Measurements from ENCODE around the gene SLC2A4.

SLC2A4 gene

GRCh38 chr17:7281074-7281952, at the start of gene SLC2A4:
Gene SLC2A4 (plus strand): TSS chr17:7281718. CDS start chr17:7281935, 217 bp downstream.
- H3K79me2 ChIP-seq (ENCODE audit: insufficient read depth, low read length) = no peaks in the 10 kb centered on the region
- peaks cover 27% of the 10 kb centered on the region for H3K4me1 ChIP-seq (ENCODE audit: insufficient read depth, low read length)
- peak within 1 kb of the TSS; percentile 27 for H3K9ac ChIP-seq (ENCODE audit: low read depth, low read length)
- no peaks in the 10 kb centered on the region for H3K36me3 ChIP-seq (ENCODE audit: insufficient read depth, low read length)
- DNase-seq (peak; percentile 93), ATAC-seq (ENCODE audit: insufficient read depth, low read depth) (peak; percentile 83)
- H3K9me3 ChIP-seq (ENCODE audit: insufficient read depth, low read length, severe bottlenecking) = no peaks in the 10 kb centered on the region
- peak within 1 kb of the TSS in 1 of 2 experiments; percentile 49; a peak in 2 of 4 replicates for H3K4me3 ChIP-seq (ENCODE audit: low read depth in 1 of 2, low read length in 2 of 2)
- no peak within 1 kb of the TSS for H3K27ac ChIP-seq (ENCODE audit: low read length)
- no peaks in the 10 kb centered on the region for H4K20me1 ChIP-seq (ENCODE audit: insufficient read depth, low read length)
- H3K4me2 ChIP-seq (ENCODE audit: insufficient read depth, low read length) = peak within 1 kb of the TSS; percentile 65
- peak within 1 kb of the TSS; percentile 61 for H2AFZ ChIP-seq (ENCODE audit: low read depth, low read length)
- no peak for TF ChIP-seq CTCF (IDR thresholded peaks at IDR 0.05; ENCODE audit: borderline replicate concordance, extremely low read depth, low read length, poor library complexity, severe bottlenecking)
- TF ChIP-seq EZH2 (IDR thresholded peaks at IDR 0.05; ENCODE audit: borderline replicate concordance, low read depth, low read length, severe bottlenecking) = no peak
- peaks cover 8% of the 10 kb centered on the region for H3K27me3 ChIP-seq (ENCODE audit: insufficient read depth, low read length, poor library complexity)

- H3K36me3 ChIP-seq (ENCODE audit: insufficient read depth, low read length) = peaks cover 74% of the 10 kb centered on the region
- no peak for ATAC-seq (ENCODE audit: insufficient read depth, low read depth)
- H4K20me1 ChIP-seq (ENCODE audit: insufficient read depth, low read length) = peaks cover 56% of the 10 kb centered on the region
- no peak overlapping the region for H2AFZ ChIP-seq (ENCODE audit: low read depth, low read length)
- TF ChIP-seq CTCF (IDR thresholded peaks at IDR 0.05; ENCODE audit: borderline replicate concordance, extremely low read depth, low read length, poor library complexity, severe bottlenecking) (no peak), EZH2 (IDR thresholded peaks at IDR 0.05; ENCODE audit: borderline replicate concordance, low read depth, low read length, severe bottlenecking) (no peak)
- peaks cover 55% of the 10 kb centered on the region for H3K4me1 ChIP-seq (ENCODE audit: insufficient read depth, low read length)
- H3K4me3 ChIP-seq (ENCODE audit: low read depth in 1 of 2, low read length in 2 of 2) = peak overlapping the region in 1 of 2 experiments; percentile 83; a peak in 2 of 4 replicates
- no peaks in the 10 kb centered on the region for H3K9me3 ChIP-seq (ENCODE audit: insufficient read depth, low read length, severe bottlenecking)
- no peaks in the 10 kb centered on the region for H3K27me3 ChIP-seq (ENCODE audit: insufficient read depth, low read length, poor library complexity)
- peak overlapping the region; percentile 90; the same call in 1 of the 2 replicates for H3K9ac ChIP-seq (ENCODE audit: low read depth, low read length)
- peak overlapping the region; percentile 99 for H3K4me2 ChIP-seq (ENCODE audit: insufficient read depth, low read length)
- H3K27ac ChIP-seq (ENCODE audit: low read length) = peak overlapping the region; percentile 17
- H3K79me2 ChIP-seq (ENCODE audit: insufficient read depth, low read length) = peaks cover 82% of the 10 kb centered on the region
- DNase-seq = no peak
These were observed 49.4 kb upstream of the SLC2A4 start for GRCh38 chr17:7232114-7232513.

- no peaks in the 10 kb centered on the region for H3K9me3 ChIP-seq (ENCODE audit: insufficient read depth, low read length, severe bottlenecking)
- peak overlapping the region; percentile 90 for H3K9ac ChIP-seq (ENCODE audit: low read depth, low read length)
- H2AFZ ChIP-seq (ENCODE audit: low read depth, low read length) = peak overlapping the region; percentile 75
- H3K79me2 ChIP-seq (ENCODE audit: insufficient read depth, low read length) = peaks cover 97% of the 10 kb centered on the region
- H4K20me1 ChIP-seq (ENCODE audit: insufficient read depth, low read length) = peaks cover 57% of the 10 kb centered on the region
- H3K4me2 ChIP-seq (ENCODE audit: insufficient read depth, low read length) = peak overlapping the region; percentile 99
- peak overlapping the region; percentile 97 for H3K27ac ChIP-seq (ENCODE audit: low read length)
- DNase-seq (no peak), ATAC-seq (ENCODE audit: insufficient read depth, low read depth) (peak; percentile 11)
- TF ChIP-seq CTCF (IDR thresholded peaks at IDR 0.05; ENCODE audit: borderline replicate concordance, extremely low read depth, low read length, poor library complexity, severe bottlenecking) (no peak), EZH2 (IDR thresholded peaks at IDR 0.05; ENCODE audit: borderline replicate concordance, low read depth, low read length, severe bottlenecking) (no peak)
- H3K4me1 ChIP-seq (ENCODE audit: insufficient read depth, low read length) = peaks cover 61% of the 10 kb centered on the region
- H3K36me3 ChIP-seq (ENCODE audit: insufficient read depth, low read length) = peaks cover 61% of the 10 kb centered on the region
- H3K27me3 ChIP-seq (ENCODE audit: insufficient read depth, low read length, poor library complexity) = no peaks in the 10 kb centered on the region
- H3K4me3 ChIP-seq (ENCODE audit: low read depth in 1 of 2, low read length in 2 of 2) = peak overlapping the region; percentile 83 to 93
These were observed 47.8 kb upstream of the SLC2A4 start for GRCh38 chr17:7233701-7234082.
